Epidermal melanocyte (primary cell): ENCODE results near the gene NFIX.

Experiments
- DNase-seq: peaks from one replicate; pipeline ENCODE4 v3.0.0; 2011; ENCODE audit warnings: low spot score; ENCODE audit not compliant: insufficient read length

Gene NFIX

DNA sequence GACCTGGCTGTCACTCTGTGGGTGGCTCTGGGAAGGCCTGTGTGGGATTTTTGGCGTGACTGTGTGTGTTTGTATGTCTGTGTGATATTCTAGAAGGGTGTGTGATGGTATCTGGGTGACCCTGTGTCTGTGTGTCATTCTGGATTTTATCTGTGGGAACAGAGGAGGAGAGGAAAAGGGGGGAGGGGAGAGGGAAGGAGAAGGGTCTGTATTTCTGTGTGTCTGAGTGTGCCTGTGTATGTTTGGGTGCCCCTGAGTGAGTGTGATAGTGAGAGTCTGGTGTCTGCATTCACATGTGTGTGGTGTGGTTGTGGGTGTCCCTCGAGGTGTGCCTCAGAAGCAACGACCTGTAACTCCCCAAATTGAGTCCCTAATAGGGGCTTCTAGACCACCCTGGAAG, 8.1 kb upstream of the NFIX start:
- DNase-seq, result no peak

DNA sequence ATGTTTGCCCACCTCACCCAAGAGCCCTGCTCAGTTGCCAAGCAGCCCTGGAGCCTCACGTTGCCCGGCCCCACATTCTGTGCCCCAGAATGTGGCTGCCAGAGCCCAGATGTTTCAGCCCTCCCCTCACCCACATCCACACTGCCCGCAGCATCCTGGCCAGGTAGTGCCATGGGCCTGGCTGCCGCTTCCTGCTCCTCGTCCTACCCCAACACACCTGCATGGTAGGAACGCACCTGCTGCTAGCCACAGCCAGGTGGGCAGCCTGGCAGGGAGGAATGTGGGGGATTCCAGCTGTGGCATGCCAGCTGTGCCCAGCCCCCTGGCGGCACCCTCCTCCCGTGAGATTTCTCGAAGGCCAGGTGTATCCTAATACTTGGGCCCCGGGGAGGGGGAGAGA, 7.5 kb upstream of the NFIX start:
- no peak for DNase-seq

DNA sequence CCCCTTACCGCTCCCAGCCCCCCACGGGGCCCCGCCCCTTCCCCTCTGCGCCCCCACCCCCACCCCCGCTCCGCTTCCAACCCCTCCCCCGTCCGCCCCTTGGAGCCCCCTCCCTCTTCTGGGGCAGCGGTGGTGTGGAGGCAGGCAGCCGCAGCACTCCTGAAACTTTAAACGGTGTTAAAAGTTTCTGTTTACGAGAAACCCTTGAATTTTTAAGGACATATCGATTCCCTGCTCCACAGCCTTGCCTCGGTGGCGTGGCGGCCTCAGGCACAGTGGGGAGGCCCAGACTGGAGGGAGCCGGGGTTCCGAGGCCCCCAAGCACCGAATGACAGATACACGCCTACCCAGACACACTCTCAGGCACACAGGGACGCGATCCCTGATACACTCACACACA, 4.8 kb upstream of the NFIX start:
- DNase-seq, result no peak

DNA sequence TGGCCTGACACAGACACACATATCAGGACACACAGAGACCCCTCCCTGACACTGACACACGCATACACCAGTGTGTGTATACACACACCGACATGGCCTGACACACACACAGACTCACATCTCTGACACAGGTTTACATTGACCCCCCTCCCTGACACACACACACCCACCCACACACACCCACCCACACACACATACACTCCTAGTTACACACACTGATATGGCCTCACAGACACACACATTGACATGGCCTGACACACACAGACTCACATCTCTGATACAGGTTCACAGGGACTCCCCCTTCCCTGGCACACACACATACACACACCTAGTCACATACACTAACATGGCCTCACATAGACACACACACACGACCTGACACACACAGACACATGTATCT, 4.4 kb upstream of the NFIX start:
- no peak for DNase-seq

DNA sequence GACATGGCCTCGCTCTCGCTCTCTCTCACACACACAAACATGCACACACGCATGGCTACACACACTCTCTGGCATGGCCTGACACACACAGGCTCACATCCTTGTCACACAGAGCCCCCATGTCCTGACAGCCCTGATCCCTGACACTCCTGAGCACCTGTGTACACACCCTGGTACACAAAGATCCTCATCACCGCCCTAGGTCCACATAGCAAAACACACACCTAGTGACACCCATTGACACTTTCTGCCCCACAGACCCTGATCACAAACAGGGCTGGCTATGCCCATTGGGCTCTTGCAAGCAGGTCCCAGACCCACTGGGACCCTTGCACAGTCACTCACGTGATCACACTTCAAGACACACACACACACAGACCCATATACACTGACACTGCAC, 4.0 kb upstream of the NFIX start:
- DNase-seq, result no peak

DNA sequence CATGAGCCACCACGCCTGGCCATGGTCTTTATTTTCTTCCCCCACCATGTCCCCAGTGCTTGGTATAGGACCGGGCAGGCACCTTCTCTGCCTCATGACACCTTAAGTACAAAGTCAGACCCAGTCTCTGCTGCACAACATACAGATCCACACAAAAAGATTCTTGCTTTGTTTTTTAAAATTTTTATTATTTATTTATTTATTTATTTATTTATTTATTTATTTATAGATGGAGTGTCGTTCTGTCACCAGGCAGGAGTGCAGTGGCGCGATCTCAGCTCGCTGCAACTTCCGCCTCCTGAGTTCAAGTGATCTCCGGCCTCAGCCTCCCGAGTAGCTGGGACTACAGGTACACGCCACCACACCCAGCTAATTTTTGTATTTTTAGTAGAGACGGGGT, 2.5 kb upstream of the NFIX start:
- no peak for DNase-seq

DNA sequence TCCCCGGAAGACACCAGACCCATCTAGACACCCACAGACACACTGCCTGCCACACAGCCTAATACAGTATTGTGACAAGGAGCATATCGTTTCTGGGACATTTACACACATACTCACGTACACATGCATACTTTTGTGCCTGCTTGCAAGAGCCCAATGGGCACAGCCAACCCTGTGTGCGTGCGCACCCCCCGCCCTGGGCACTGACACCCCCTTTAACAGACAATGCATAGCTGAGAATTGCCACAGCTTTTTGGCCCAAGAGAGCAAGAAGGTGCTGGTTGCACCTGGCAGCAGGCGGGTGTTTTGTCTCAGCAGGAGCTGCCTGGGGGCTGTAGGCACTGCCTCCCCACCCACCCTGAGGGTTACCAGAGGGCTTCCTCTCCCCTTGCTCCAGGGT, 1.7 kb upstream of the NFIX start:
- DNase-seq, result no peak

DNA sequence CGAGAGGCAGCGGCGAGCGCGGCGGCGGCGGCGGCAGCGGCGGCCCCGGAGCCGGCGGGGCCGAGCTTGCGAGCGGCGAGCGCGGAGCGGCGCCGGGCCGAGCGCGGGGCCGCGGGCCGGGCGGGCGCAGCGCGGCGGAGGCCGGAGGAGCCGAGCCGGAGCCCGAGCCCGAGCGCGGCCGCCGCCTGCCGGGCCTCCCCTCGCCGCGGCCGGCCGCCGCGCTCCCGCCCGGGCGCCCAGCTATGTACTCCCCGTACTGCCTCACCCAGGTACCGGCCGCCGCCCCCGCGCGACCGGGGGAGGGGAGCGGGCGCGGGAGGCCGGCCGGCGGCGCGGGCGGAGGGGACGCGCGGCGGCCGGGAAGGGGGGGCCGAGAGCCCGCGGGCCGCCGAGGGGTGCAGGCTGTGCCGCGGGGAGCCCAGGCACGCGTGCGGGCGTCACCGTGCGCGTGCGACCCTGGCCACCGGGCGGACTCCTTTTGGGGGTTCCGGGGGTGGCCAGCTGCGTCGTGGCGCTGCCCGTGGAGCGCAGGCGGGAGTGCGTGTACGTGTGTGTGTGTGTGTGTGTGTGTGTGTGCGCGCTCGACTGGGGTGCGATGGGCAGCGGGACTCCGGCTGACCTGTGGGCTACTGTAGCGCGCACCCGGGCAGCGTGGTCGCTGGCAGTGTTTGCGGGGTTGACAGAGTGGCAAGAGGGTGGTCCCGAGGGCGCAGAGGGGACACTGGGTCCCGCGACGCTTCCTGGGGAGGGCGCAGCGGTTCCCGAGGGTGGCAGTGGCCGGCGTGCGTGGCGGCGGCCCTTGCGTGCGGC, 526 bp downstream of the NFIX start:
- DNase-seq, result no peak

DNA sequence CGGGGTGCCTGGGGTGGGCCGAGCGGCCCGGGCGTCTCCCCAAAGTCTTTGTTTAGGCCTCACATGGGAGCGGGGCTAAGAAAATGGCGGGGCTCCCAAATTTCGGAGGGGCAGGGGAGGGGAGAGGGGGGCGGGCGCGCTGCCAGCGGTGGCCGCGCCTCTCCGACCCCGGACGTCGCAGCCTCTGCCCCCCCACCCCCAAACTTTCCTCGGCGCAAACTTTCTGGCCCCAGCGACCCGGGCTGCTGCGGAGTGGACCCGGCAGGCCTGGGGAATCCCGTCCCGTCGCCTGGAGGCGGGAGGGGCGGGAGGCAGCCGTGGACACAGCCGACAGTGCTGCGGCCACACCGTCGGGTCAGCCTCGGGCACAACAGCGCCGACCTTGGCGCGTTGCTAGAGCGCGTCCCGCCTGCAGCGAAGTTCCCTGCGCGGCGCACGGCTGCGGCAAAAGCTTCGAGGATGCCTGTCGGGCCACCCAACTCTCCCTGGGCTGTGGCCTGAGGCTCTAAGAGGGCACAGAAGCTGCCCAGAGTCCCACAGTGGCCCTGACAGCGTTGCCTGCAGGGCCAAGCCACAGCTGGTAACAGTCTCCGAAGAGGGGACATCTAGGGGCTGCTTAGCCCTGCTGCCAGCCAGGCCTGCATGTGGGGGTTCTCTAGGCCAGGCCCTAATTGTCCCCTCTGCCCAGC, 1.3 kb downstream of the NFIX start:
- no peak for DNase-seq

DNA sequence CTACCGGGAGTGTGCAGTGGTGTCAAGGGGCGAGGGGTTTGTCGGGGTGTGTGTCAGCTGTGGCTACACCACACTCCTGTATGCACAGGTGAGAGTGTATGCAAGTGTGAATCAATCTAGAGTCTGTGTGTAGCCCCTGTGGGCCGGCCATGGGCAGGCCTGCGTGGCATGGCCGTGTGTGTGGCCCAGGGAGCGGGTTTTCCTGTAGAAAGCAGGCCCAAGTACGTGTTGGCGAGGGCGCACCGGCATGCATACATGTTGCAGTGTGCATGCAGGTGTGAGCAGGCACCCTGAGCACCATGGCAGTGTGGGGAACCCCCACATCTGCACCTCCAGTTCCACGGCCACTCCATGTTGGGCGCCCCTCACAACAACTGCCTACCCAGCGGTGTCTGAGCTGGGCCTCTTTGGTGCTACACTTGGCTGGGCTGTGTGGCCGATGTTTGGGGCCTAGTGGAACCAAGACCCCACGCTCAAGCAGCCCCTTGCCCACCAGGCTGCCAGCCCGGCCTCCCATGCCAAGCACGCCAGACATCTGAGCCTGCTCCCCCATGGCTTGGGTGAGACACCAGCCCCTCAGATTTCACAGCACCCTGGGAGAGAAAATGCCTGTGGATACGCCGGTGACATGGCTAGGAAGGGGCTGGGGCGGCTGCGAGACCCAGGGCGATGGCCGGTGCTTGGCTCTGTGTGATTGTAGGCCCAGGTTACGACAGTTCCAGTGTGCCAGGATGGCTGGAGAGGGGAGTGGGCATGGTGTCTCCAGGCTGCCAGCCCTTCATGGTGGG, 2.1 kb downstream of the NFIX start:
- DNase-seq, result no peak

DNA sequence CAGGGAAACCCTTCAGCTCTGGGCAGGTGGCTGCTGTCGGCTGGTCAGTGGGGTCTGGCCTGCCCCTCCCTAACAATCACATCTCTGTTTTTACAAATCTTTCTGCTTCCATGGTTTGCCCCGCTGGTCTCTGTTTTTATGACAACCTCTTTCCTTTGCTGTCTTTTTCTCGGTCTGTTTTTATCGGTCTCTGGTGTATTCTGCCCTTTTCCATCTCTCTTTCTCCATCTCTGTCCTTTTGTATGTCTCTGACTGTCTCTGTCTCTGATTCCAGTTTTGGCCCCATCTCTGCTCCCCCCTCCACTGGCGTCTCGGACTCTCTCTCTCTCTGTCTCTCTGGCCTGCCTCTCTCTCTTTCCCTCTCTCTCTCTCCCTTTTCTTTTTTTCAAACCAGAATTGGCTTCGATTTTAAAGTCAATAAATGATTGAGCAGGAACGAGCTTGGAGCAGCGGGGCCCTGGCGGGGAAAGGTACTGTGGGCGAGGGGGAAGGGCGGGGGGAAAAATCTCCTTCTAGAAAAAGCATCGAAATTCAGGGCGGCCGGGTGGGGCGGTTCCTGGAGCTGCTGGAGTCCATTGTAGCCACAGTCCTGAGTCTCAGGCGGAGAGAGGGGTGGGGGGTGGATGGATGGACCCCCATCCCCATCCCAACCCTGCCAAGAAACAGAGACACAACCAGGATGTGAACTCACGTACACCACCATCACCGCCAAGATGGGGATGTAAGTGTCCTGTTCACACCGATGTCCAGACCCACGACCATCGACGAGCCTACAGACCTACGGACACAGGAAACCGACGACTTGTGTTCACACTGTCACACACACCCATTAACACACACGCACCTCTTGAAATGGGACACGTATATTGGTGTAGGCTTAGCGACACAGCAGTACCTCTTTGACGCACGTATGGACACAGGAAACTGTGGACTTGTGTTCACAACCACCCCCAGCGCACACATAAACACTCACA, 3.0 kb downstream of the NFIX start:
- DNase-seq, result no peak

DNA sequence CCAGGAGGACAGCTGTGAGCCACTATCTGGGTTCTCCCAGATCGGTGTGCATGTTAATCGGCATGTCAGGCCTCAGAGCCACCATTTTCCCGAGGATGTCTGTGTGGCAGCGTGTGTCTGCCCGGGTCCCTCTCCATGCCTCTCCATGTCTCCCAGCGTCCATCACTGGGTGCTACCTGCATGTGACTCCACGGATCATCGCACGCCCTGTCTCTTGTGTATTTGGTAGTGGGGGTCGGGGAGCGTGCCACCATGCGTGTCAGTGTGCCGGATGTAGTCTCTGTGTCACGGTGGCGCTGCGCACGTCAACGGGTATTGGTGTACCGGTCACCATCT, 5.9 kb downstream of the NFIX start:
- DNase-seq, result no peak

DNA sequence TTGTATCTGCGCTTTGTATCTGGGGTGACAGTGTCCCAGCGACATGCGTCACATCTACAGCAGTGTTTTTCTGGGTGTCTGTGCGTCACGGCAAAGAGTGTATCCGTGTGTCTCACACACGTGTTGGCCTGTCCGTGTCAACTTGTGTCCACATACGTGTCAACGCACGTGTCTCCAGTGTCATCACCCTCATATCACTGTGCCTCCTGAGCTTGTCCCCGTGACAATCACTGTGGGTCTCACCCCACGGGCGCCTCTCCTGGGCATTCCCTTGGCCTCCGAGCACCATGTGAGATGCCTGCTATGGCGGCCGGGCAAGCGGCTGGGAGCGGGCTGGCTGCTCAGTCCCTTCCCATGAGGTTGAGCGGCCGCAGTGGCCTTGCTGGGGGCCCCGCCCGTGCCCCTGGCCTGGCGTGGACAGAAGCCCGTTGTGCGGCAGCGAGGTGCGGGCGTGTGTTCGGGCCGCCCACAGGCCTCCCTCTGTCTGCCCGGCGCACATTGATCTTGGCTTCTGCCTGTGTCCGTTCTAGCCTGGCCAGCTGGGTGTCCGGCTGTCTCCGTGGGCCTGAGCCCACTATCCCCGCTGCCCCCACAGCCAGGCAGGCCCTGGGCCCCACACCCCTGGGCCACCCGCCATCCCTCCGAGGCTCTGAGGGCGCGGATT, 6.4 kb downstream of the NFIX start:
- no peak for DNase-seq

DNA sequence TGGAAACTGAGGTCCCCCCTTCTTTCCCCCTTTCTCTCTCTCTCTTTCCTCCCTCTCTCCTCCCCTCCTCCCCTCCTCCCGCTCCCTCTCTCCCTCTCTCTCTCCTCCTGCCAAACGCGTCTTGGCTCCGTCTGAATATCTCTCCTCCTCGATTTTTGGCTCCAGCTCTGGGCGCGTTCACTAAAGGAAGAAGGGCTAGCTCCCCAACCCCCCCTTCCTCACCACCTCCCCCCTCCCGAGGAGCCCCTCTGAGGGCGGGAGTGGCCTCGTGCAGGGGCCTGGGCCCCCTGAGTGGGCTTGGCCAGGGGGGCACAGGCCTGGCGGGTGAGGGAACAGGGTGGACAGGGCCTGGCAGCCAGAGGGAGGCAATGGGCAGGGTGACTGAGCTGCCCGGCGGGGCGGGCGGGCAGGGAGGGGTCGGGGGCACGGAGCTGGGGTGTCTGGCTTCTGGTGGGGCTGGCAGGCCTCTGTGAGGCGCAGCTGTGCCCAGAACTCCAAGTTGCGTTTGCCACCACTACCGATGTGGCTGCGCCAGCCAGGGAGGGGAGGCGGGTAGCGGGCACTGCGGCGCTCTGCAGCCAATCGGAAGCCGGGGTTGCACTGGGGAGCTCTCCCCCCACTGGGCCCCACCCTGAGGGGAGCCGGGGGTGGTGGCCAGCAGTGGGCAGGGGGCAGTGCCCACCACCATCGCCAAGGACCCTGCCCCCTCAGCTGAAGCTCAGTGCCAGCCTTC, 7.1 kb downstream of the NFIX start:
- DNase-seq, result no peak

DNA sequence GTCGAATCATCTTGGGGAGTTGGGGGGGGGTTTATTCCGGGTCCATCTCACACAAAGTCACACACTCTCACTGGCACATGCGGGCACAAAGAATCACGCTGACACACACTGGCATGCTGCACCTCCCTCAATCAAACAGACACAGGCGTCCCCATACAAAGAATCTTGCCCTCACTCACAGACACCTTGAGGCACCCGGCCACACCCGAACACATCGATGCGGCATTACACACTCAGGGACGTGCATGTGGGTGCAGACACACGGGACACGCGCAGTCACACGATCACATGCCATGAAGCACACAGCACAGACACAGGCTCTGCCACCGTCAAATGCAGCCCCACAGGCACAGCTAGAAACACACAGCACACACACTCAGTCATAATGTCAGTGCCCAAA, 7.8 kb downstream of the NFIX start:
- no peak for DNase-seq

DNA sequence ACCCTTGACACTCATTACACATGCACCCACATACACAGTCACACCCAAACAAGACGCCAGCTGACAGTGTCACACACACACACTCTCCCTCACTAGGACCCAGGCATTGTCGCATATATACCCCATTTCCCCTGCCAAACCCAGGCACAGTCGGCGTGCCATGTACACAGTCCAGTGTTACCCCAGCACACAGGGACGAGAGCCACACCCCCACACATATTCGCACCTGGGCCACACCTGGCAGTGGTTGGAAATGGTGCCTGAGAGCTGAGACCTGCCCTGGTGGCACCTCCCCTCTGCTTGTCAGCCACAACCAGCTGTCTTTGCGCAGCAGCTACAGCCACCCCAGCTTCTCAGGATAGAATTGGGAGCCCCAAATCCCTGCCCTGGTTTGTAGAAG, 9.0 kb downstream of the NFIX start:
- no peak for DNase-seq

DNA sequence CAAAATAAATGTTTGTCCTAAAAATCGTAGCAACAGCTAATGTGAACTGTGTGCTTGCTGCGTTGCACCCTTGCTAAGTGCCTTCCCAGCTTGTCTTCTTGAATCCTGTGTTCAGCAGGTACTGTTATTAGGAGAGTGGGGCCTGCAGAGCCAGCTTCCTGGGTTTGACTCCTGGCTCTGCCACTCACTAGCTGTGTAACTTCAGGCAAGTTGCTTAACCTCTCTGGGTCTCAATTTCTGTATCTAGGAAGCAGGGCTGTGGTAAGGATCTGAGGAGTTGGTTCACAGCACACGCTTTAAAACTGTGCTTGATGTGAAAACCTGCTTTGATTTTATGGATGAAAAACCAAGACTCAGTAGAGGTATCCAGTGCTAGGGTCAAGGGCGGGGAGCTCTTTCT, 10.0 kb downstream of the NFIX start:
- no peak for DNase-seq

DNA sequence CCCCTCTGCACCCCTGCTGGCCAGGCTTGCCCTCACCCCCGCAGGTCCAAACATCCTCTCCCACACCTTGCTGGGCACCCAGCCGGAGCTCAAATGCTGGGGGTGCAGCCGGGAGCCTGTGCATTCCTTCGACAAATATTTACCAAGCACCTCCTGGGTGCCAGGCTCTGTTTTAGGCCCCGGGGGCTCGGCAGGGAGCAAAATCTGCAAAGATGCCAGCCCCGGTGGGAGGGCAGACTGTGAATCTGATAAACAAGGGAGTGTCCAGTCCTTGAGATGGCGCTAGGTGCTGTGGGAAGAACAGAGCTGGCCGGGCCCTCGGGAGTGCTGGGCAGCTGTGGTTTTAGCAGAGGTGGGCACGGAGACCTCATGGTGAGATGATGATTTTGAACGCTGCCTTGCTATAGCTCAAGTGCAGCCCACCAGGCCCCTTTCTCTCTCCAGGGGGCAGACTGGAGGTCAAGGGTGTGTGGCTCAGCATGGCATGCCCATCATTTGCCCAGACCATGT, 10.6 kb downstream of the NFIX start:
- no peak for DNase-seq

DNA sequence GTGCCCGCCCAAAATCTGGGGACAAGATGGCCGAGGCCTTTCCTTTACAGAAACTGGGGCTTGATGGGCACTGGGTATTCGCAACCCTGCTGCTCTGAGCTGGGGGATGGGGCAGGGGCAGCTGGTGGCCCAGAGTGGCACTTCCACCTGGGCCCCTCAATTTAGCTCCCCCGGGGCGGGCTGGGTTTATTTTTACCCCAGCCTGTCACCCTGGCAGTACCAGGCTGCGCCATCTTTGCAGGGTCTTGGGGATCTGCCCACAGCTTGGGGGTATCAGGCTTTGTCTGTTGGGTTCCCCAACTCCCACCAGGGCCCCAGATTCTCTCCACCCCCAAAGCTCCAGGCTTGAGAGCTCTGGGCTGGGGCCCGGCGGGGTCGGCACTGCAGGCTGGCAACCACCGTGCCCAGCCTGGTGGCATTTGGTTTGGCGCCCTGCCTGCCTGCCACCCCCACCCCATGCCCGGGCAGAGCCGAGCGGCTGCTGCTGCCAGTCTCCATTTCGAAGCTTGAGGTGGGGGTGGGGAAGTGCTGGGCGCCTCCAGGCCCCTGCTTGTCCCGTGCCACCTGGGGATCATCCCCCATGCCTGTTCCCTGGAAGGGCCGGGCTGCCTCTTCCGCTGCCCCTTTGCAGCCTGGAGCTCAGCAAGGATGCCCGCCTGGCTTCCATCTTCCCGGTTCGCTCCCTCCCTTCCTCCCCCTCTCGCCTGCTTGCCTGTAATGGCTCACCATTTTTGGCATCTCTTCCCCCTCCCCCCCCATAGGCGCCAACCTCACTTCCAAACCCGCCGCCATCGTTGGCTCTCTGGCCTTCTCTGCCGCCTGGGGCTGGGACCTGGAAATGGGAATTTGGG, 11.4 kb downstream of the NFIX start:
- DNase-seq, result no peak
